ENCODE data around the gene C22orf31. TPM values are rescaled to one million over a fixed set of nuclear protein-coding genes. Genes with fewer than 3 reads are reported as not detected.

The C22orf31 gene
- not detected in 2 replicates for total RNA-seq (2014; rRNA removed; shearing (Covaris generic); ENCODE audit: low replicate concordance)

- DNase-seq (ENCODE audit: low read depth): no peak
- in situ Hi-C loops (cut with HindIII; ENCODE audit: low pct_unique_long_range_greater_than_20kb, low sequenced_read_pairs): no loop called here
Measured at GRCh38 chr22:29061773-29062172, at the start of gene C22orf31. TSS of gene C22orf31 (minus strand) at chr22:29061831. CDS start at chr22:29061792, 39 bp downstream.

GRCh38 chr22:29110946-29111345 lies 49.3 kb upstream of the C22orf31 start:
- DNase-seq (ENCODE audit: low read depth): no peak
- in situ Hi-C loops (cut with HindIII; ENCODE audit: low pct_unique_long_range_greater_than_20kb, low sequenced_read_pairs): no loop called here

GRCh38 chr22:29109822-29110221 lies 48.2 kb upstream of the C22orf31 start:
- in situ Hi-C loops (cut with HindIII; ENCODE audit: low pct_unique_long_range_greater_than_20kb, low sequenced_read_pairs): no loop called here
- DNase-seq (ENCODE audit: low read depth): peak; percentile 94

GRCh38 chr22:29108137-29108536 lies 46.5 kb upstream of the C22orf31 start:
- in situ Hi-C loops (cut with HindIII; ENCODE audit: low pct_unique_long_range_greater_than_20kb, low sequenced_read_pairs): no loop called here
- DNase-seq (ENCODE audit: low read depth): peak; percentile 79

- no peak for DNase-seq (ENCODE audit: low read depth)
- in situ Hi-C loops (cut with HindIII; ENCODE audit: low pct_unique_long_range_greater_than_20kb, low sequenced_read_pairs): no loop called here
Measured at GRCh38 chr22:29106839-29107238, 45.2 kb upstream of the C22orf31 start.

GRCh38 chr22:29105468-29105867 lies 43.8 kb upstream of the C22orf31 start:
- in situ Hi-C loops (cut with HindIII; ENCODE audit: low pct_unique_long_range_greater_than_20kb, low sequenced_read_pairs): no loop called here
- DNase-seq (ENCODE audit: low read depth): no peak

GRCh38 chr22:29103121-29103520 lies 41.5 kb upstream of the C22orf31 start:
- in situ Hi-C loops (cut with HindIII; ENCODE audit: low pct_unique_long_range_greater_than_20kb, low sequenced_read_pairs): no loop called here
- no peak for DNase-seq (ENCODE audit: low read depth)

- in situ Hi-C loops (cut with HindIII; ENCODE audit: low pct_unique_long_range_greater_than_20kb, low sequenced_read_pairs): no loop called here
Measured at GRCh38 chr22:29102300-29102699, 40.7 kb upstream of the C22orf31 start.

GRCh38 chr22:29098296-29098695 lies 36.7 kb upstream of the C22orf31 start:
- in situ Hi-C loops (cut with HindIII; ENCODE audit: low pct_unique_long_range_greater_than_20kb, low sequenced_read_pairs): no loop called here
- no peak for DNase-seq (ENCODE audit: low read depth)

More at GRCh38 chr22:29102300-29102699, 40.7 kb upstream of the C22orf31 start:
- DNase-seq (ENCODE audit: low read depth): no peak

- in situ Hi-C loops (cut with HindIII; ENCODE audit: low pct_unique_long_range_greater_than_20kb, low sequenced_read_pairs): no loop called here
- no peak for DNase-seq (ENCODE audit: low read depth)
Measured at GRCh38 chr22:29096736-29097669, 35.4 kb upstream of the C22orf31 start.

- no peak for DNase-seq (ENCODE audit: low read depth)
- in situ Hi-C loops (cut with HindIII; ENCODE audit: low pct_unique_long_range_greater_than_20kb, low sequenced_read_pairs): no loop called here
Measured at GRCh38 chr22:29095459-29095858, 33.8 kb upstream of the C22orf31 start.

GRCh38 chr22:29093501-29094300 lies 32.1 kb upstream of the C22orf31 start:
- no peak for DNase-seq (ENCODE audit: low read depth)
- in situ Hi-C loops (cut with HindIII; ENCODE audit: low pct_unique_long_range_greater_than_20kb, low sequenced_read_pairs): no loop called here

GRCh38 chr22:29093030-29093429 lies 31.4 kb upstream of the C22orf31 start:
- DNase-seq (ENCODE audit: low read depth): no peak
- in situ Hi-C loops (cut with HindIII; ENCODE audit: low pct_unique_long_range_greater_than_20kb, low sequenced_read_pairs): no loop called here

- in situ Hi-C loops (cut with HindIII; ENCODE audit: low pct_unique_long_range_greater_than_20kb, low sequenced_read_pairs): no loop called here
- no peak for DNase-seq (ENCODE audit: low read depth)
Measured at GRCh38 chr22:29092243-29092642, 30.6 kb upstream of the C22orf31 start.

- in situ Hi-C loops (cut with HindIII; ENCODE audit: low pct_unique_long_range_greater_than_20kb, low sequenced_read_pairs): no loop called here
- no peak for DNase-seq (ENCODE audit: low read depth)
Measured at GRCh38 chr22:29090039-29090438, 28.4 kb upstream of the C22orf31 start.

GRCh38 chr22:29089507-29089906 lies 27.9 kb upstream of the C22orf31 start:
- DNase-seq (ENCODE audit: low read depth): no peak
- in situ Hi-C loops (cut with HindIII; ENCODE audit: low pct_unique_long_range_greater_than_20kb, low sequenced_read_pairs): no loop called here

- in situ Hi-C loops (cut with HindIII; ENCODE audit: low pct_unique_long_range_greater_than_20kb, low sequenced_read_pairs): no loop called here
- DNase-seq (ENCODE audit: low read depth): no peak
Measured at GRCh38 chr22:29088809-29089208, 27.2 kb upstream of the C22orf31 start.

- in situ Hi-C loops (cut with HindIII; ENCODE audit: low pct_unique_long_range_greater_than_20kb, low sequenced_read_pairs): no loop called here
- no peak for DNase-seq (ENCODE audit: low read depth)
Measured at GRCh38 chr22:29087012-29087411, 25.4 kb upstream of the C22orf31 start.

GRCh38 chr22:29083933-29084591 lies 22.4 kb upstream of the C22orf31 start:
- in situ Hi-C loops (cut with HindIII; ENCODE audit: low pct_unique_long_range_greater_than_20kb, low sequenced_read_pairs): no loop called here
- DNase-seq (ENCODE audit: low read depth): no peak
